Endothelial cell of umbilical vein (primary cell): Measurements from ENCODE around the gene JPH2. TPM values are rescaled to one million over a fixed set of nuclear protein-coding genes. Genes with fewer than 3 reads are reported as not detected.

Source experiments
- BruUV-seq: library from RNA; stranded (reverse); fragments of 400-500 nt; replicated peaks from 2 replicates; lab custom pipeline; 2021; lab: Mats Ljungman, UMichigan
- CTCF ChIA-PET: fragments of 300-600, 350-600 bp; sonication (Branson Sonifier 250); formaldehyde crosslinking; loops from one replicate; lab custom pipeline; 2021; ENCODE audit warnings: antibody characterized with exemption, inconsistent platforms; lab: Charles Lee
- POLR2A ChIA-PET: fragments of 300-600, 350-600 bp; sonication (Branson Sonifier 250); formaldehyde crosslinking; loops from one replicate; lab custom pipeline; 2021; ENCODE audit warnings: antibody characterized with exemption, inconsistent platforms; lab: Charles Lee
- DNase-seq: peaks from one replicate; pipeline ENCODE4 v3.0.0-alpha.2; 2011; ENCODE audit warnings: low read depth, low spot score
- FAIRE-seq: peaks from 2 replicates; lab custom pipeline; 2011; peaks lifted over from hg19 to GRCh38; lab: Jason Lieb, UNC
- H2AFZ ChIP-seq: 2 replicates; pipeline ENCODE4 v1.6.0; 2012; ENCODE audit warnings: low read depth, low read length, control low read depth, inconsistent platforms
- H3K27ac ChIP-seq: 2 replicates; pipeline ENCODE4 v1.5.1; 2011; ENCODE audit warnings: low read depth, mild to moderate bottlenecking, control low read depth, low read length, moderate library complexity; ENCODE audit not compliant: insufficient read depth
- H3K27me3 ChIP-seq, 2 experiments: 2 replicates each; pipeline versions ENCODE4 v1.6.0 to v1.6.1; 2011; ENCODE audit warnings: low read length in 2 of 2, mixed read lengths in 1 of 2; ENCODE audit not compliant: control insufficient read depth in 2 of 2, insufficient read depth in 2 of 2
- H3K36me3 ChIP-seq, 2 experiments: 2 replicates in 1 of 2; 3 replicates in 1 of 2; pipeline ENCODE4 v1.5.1; 2011; ENCODE audit warnings: low read length in 2 of 2, mild to moderate bottlenecking in 1 of 2, moderate library complexity in 1 of 2; ENCODE audit not compliant: control insufficient read depth in 2 of 2, insufficient read depth in 2 of 2; ENCODE audit errors: extremely low read depth in 1 of 2
- H3K4me1 ChIP-seq: 3 replicates; pipeline ENCODE4 v1.5.1; 2011; ENCODE audit warnings: mild to moderate bottlenecking, low read length; ENCODE audit not compliant: control insufficient read depth, insufficient read depth; ENCODE audit errors: extremely low read depth
- H3K4me2 ChIP-seq: 2 replicates; pipeline ENCODE4 v1.6.1; 2011; ENCODE audit warnings: low read length, control low read depth, mixed read lengths; ENCODE audit not compliant: insufficient read depth
- H3K4me3 ChIP-seq, 3 experiments: fragments of 200-600 bp in 1 of 3; sonication (generic), shearing (Covaris generic) in 1 of 3; replicated peaks in 1 of 3; 2 replicates each; pipeline ENCODE4 v1.5.1; 2011 to 2016; ENCODE audit warnings: control low read depth in 3 of 3, low read length in 3 of 3, mild to moderate bottlenecking in 2 of 3, inconsistent platforms in 1 of 3, low read depth in 1 of 3, moderate library complexity in 1 of 3; ENCODE audit not compliant: insufficient read depth in 1 of 3
- H3K79me2 ChIP-seq: 2 replicates; pipeline ENCODE4 v1.6.0; 2012; ENCODE audit warnings: low read length, inconsistent platforms; ENCODE audit not compliant: control insufficient read depth, insufficient read depth
- H3K9ac ChIP-seq: replicated peaks from 2 replicates; pipeline ENCODE3; 2011; ENCODE audit warnings: low read length, control low read depth; ENCODE audit not compliant: insufficient read depth; ENCODE audit errors: extremely low read depth
- H3K9me1 ChIP-seq: replicated peaks from 3 replicates; pipeline ENCODE4 v1.6.0; 2011; ENCODE audit warnings: mild to moderate bottlenecking, low read length; ENCODE audit not compliant: control insufficient read depth, insufficient read depth; ENCODE audit errors: extremely low read depth
- H3K9me3 ChIP-seq: replicated peaks from 2 replicates; pipeline ENCODE4 v1.5.1; 2012; ENCODE audit warnings: low read length, inconsistent platforms; ENCODE audit not compliant: control insufficient read depth, insufficient read depth
- H4K20me1 ChIP-seq: replicated peaks from 2 replicates; pipeline ENCODE3; 2011; ENCODE audit warnings: mild to moderate bottlenecking, low read length; ENCODE audit not compliant: control insufficient read depth, insufficient read depth; ENCODE audit errors: extremely low read depth
- CTCF ChIP-seq, 2 donors: IDR thresholded peaks; 1 replicate in 1 of 2; 2 replicates in 1 of 2; pipeline ENCODE4 v1.5.1; 2011; ENCODE audit warnings: low read length in 2 of 2, mild to moderate bottlenecking in 2 of 2, moderate library complexity in 2 of 2, control low read depth in 1 of 2, inconsistent platforms in 1 of 2, low read depth in 1 of 2; ENCODE audit not compliant: insufficient read depth in 1 of 2; ENCODE audit errors: extremely low read depth in 1 of 2
- FOS ChIP-seq: IDR thresholded peaks from 2 replicates; pipeline ENCODE4 v1.6.1; 2011; ENCODE audit warnings: mild to moderate bottlenecking, low read length, moderate library complexity, borderline replicate concordance; ENCODE audit not compliant: insufficient read depth
- GATA2 ChIP-seq: IDR thresholded peaks from 2 replicates; pipeline ENCODE4 v1.7.0; 2011; ENCODE audit warnings: low read depth, mild to moderate bottlenecking, moderate library complexity, mixed read lengths, low read length; ENCODE audit not compliant: insufficient read length, insufficient read depth
- JUN ChIP-seq: IDR thresholded peaks from 2 replicates; pipeline ENCODE4 v1.6.1; 2011; ENCODE audit warnings: borderline replicate concordance, low read depth; ENCODE audit not compliant: insufficient read length, insufficient read depth
- MAX ChIP-seq: IDR thresholded peaks from 2 replicates; pipeline ENCODE4 v1.6.1; 2011; ENCODE audit not compliant: insufficient read depth, insufficient read length
- MYC ChIP-seq: IDR thresholded peaks from one replicate; pipeline ENCODE4 v1.6.1; 2011; ENCODE audit warnings: mild to moderate bottlenecking, low read depth, low read length
- POLR2A ChIP-seq: IDR thresholded peaks from 2 replicates; pipeline ENCODE4 v1.6.1; 2012; ENCODE audit warnings: low read depth, mild to moderate bottlenecking, control low read depth, low read length
- POLR2AphosphoS5 ChIP-seq: IDR thresholded peaks from 2 replicates; pipeline ENCODE4 v1.6.1; 2012; ENCODE audit warnings: low read depth, mild to moderate bottlenecking, control low read depth, low read length, moderate library complexity; ENCODE audit not compliant: insufficient read depth
- dilution Hi-C: fragments of 300-500 bp; cut with MboI; formaldehyde crosslinking; loops from one replicate; pipeline ENCODE4 v1.15.0; 2019; ENCODE audit warnings: low sequenced_read_pairs; ENCODE audit not compliant: extremely low pct_ligation_motif_present
- intact Hi-C: fragments of 100-400 bp; cut with micrococcal nuclease; formaldehyde crosslinking; loops from one replicate; pipeline ENCODE4 v1.10.0; 2022
- polyA plus RNA-seq, 4 experiments: library from polyadenylated mRNA; depleted of rRNA in 3 of 4; stranded (reverse) in 3 of 4; unstranded in 1 of 4; fragments of >200 nt; gene quantifications; 2 replicates each; pipeline versions ENCODE4 v1.2.1 to v1.2.3, GENCODE V29; 2011 to 2012; ENCODE audit warnings: missing spikeins in 1 of 4
- total RNA-seq: library from RNA; stranded (reverse); gene quantifications from 2 replicates; pipeline ENCODE4 v1.2.3, GENCODE V29; 2021

JPH2 gene
- total and polyA plus RNA-seq, 2 donors (not counting 3 experiments of a cell fraction or from before 2014, with no cell fraction given) = not detected

- H3K4me1 ChIP-seq = no peaks in the 10 kb centered on the region
- H2AFZ ChIP-seq = no peak overlapping the region
- BruUV-seq = no TSS peak
- H3K27me3 ChIP-seq = peaks cover 0 to 5% of the 10 kb centered on the region in 2 experiments
- no peaks in the 10 kb centered on the region for H3K36me3 ChIP-seq
- dilution Hi-C loops = no loop called here
- no peak overlapping the region for H3K4me2 ChIP-seq
- DNase-seq = no peak
- CTCF ChIA-PET = interaction anchor here (1.8 to 2.9 kb wide), 2 partner anchors 17 to 57 kb away, joined by 7 to 20 read pairs; no protein-coding TSS in a partner anchor
- H3K9me3 ChIP-seq = no peaks in the 10 kb centered on the region
- H3K79me2 ChIP-seq = no peaks in the 10 kb centered on the region
- H3K4me3 ChIP-seq = no peak overlapping the region
- H3K9me1 ChIP-seq = no peaks in the 10 kb centered on the region
- POLR2A ChIA-PET = no interaction called here
- no peak overlapping the region for H3K9ac ChIP-seq
- intact Hi-C loops = no loop called here
- no peak for FAIRE-seq
- no peak overlapping the region for H3K27ac ChIP-seq
- TF ChIP-seq GATA2 (no peak), CTCF (IDR thresholded peaks at IDR 0.05; ENCODE audit: extremely low read depth in 1 of 2, insufficient read depth in 1 of 2, low read depth in 1 of 2, low read length in 2 of 2) (no peak), MYC (no peak), JUN (no peak), MAX (no peak), POLR2AphosphoS5 (no peak), FOS (no peak), POLR2A (no peak)
- no peaks in the 10 kb centered on the region for H4K20me1 ChIP-seq
Measured at GRCh38 chr20:44133424-44133823, 53.6 kb downstream of the JPH2 start.
